Measurements from ENCODE around the gene ZSWIM3.

DNA sequence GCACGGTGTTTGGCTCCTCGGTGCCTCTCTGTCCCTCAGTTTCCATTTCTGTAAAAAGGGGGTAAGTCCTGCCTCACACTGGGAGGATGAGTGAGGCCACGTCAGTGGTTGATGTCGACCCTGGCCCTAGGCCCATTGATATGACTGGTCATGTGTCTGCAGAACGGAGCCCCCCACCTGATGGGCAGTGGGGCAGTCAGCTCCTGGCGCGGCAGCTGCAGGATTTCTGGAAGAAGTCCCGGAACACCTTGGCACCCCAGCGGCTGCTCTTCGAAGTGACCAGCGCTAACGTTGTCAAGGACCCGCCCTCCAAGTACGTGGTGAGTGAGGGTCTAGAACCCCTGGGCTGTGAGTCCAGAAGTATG, 22.6 kb upstream of the ZSWIM3 start:
- TF ChIP-seq, protein P1, sequence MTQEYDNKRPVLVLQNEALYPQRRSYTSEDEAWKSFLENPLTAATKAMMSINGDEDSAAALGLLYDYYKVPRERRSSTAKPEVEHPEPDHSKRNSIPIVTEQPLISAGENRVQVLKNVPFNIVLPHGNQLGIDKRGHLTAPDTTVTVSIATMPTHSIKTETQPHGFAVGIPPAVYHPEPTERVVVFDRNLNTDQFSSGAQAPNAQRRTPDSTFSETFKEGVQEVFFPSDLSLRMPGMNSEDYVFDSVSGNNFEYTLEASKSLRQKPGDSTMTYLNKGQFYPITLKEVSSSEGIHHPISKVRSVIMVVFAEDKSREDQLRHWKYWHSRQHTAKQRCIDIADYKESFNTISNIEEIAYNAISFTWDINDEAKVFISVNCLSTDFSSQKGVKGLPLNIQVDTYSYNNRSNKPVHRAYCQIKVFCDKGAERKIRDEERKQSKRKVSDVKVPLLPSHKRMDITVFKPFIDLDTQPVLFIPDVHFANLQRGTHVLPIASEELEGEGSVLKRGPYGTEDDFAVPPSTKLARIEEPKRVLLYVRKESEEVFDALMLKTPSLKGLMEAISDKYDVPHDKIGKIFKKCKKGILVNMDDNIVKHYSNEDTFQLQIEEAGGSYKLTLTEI (CRISPR knock-in tag; conservative IDR thresholded peaks at IDR 0.05) = no peak
- TF ChIP-seq ZNF350 (CRISPR knock-in tag; IDR thresholded peaks at IDR 0.05; ENCODE audit: borderline replicate concordance, low read depth) = no peak
- TF ChIP-seq, protein P2, sequence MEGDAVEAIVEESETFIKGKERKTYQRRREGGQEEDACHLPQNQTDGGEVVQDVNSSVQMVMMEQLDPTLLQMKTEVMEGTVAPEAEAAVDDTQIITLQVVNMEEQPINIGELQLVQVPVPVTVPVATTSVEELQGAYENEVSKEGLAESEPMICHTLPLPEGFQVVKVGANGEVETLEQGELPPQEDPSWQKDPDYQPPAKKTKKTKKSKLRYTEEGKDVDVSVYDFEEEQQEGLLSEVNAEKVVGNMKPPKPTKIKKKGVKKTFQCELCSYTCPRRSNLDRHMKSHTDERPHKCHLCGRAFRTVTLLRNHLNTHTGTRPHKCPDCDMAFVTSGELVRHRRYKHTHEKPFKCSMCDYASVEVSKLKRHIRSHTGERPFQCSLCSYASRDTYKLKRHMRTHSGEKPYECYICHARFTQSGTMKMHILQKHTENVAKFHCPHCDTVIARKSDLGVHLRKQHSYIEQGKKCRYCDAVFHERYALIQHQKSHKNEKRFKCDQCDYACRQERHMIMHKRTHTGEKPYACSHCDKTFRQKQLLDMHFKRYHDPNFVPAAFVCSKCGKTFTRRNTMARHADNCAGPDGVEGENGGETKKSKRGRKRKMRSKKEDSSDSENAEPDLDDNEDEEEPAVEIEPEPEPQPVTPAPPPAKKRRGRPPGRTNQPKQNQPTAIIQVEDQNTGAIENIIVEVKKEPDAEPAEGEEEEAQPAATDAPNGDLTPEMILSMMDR (CRISPR knock-in tag; IDR thresholded peaks at IDR 0.05) = no peak
- TF ChIP-seq HOXA5 (CRISPR knock-in tag; IDR thresholded peaks at IDR 0.05) = no peak
- TF ChIP-seq, protein P3, sequence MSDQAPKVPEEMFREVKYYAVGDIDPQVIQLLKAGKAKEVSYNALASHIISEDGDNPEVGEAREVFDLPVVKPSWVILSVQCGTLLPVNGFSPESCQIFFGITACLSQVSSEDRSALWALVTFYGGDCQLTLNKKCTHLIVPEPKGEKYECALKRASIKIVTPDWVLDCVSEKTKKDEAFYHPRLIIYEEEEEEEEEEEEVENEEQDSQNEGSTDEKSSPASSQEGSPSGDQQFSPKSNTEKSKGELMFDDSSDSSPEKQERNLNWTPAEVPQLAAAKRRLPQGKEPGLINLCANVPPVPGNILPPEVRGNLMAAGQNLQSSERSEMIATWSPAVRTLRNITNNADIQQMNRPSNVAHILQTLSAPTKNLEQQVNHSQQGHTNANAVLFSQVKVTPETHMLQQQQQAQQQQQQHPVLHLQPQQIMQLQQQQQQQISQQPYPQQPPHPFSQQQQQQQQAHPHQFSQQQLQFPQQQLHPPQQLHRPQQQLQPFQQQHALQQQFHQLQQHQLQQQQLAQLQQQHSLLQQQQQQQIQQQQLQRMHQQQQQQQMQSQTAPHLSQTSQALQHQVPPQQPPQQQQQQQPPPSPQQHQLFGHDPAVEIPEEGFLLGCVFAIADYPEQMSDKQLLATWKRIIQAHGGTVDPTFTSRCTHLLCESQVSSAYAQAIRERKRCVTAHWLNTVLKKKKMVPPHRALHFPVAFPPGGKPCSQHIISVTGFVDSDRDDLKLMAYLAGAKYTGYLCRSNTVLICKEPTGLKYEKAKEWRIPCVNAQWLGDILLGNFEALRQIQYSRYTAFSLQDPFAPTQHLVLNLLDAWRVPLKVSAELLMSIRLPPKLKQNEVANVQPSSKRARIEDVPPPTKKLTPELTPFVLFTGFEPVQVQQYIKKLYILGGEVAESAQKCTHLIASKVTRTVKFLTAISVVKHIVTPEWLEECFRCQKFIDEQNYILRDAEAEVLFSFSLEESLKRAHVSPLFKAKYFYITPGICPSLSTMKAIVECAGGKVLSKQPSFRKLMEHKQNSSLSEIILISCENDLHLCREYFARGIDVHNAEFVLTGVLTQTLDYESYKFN (CRISPR knock-in tag; conservative IDR thresholded peaks at IDR 0.05) = no peak

All from HepG2 (cell line).